GM10266 (cell line): ENCODE measurements around the gene ATG5.

ENCODE experiments used
- DNase-seq: peaks from one replicate; pipeline ENCODE4 v3.0.0; 2012; ENCODE audit errors: extremely low spot score
- TF ChIP-seq, protein P1 (sequence below): IDR thresholded peaks from 2 replicates; pipeline ENCODE4 v1.5.1; 2012; ENCODE audit warnings: mild to moderate bottlenecking, low read depth; ENCODE audit not compliant: control insufficient read depth, insufficient read depth; ENCODE audit errors: missing control alignments

The ATG5 gene

DNA sequence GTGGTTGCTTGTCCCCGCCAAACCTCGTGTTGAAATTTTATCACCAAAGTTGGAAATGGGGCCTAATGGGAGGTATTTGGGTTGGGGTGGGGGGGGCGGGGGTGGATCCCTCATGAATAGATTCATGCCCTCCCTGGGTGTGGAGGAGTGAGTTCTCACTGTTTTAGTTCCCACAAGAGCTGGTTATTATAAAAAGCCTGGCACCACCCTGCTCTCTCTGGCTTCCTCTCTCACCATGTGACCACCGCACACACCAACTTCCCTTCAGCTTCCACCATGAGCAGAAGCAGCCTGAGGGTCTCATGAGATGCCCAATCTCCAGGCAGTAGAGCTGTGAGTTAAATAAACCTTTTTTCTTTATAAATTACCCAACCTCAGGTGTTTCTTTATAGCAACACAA is 128.1 kb downstream of the ATG5 start:
- TF ChIP-seq, protein P1, sequence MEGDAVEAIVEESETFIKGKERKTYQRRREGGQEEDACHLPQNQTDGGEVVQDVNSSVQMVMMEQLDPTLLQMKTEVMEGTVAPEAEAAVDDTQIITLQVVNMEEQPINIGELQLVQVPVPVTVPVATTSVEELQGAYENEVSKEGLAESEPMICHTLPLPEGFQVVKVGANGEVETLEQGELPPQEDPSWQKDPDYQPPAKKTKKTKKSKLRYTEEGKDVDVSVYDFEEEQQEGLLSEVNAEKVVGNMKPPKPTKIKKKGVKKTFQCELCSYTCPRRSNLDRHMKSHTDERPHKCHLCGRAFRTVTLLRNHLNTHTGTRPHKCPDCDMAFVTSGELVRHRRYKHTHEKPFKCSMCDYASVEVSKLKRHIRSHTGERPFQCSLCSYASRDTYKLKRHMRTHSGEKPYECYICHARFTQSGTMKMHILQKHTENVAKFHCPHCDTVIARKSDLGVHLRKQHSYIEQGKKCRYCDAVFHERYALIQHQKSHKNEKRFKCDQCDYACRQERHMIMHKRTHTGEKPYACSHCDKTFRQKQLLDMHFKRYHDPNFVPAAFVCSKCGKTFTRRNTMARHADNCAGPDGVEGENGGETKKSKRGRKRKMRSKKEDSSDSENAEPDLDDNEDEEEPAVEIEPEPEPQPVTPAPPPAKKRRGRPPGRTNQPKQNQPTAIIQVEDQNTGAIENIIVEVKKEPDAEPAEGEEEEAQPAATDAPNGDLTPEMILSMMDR: no peak
- DNase-seq: no peak

DNA sequence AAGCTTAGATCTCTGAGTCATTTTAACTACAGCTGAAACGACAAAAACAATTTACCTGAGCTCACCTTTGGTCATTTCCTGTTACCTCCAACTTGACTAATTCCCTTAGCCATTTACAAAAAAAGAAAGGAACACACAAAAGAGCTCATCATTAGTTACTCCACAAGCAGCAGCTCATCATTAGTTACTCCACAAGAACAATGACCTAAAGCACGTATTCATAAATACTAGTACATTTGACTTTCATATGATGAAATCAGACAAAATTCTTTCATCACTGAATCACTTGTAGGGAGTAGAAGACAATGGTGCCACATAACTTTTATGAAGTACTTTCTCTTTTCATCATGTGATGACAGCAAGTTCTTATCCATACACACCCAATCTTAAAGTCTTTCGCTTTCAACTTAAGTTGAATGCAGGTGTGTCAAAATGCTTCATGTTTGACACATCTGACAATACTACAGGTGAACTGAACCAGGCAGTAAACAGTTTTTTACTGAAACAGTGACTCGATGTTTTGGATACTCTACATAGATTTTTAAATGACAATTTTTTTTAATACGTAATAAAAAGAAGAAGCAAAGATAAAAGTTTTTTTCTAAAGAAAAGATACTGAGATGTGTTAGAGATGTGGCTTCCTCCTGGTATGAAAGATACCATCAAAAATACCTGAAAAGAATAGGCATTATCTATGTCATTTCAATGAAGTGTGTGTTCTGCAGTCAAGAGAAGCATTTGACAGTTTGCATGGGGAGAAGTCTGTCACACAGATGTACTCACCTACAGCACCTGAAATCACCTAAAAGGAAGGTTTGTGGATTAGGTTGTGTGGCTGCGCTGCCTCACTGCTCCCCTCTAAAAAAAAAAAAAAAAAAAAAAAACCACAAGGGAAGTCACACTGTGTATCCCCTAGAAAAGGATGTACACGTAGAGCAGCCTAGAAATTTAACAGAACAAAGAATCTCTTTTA is 130.3 kb downstream of the ATG5 start:
- no peak for DNase-seq
- TF ChIP-seq, protein P1: no peak

DNA sequence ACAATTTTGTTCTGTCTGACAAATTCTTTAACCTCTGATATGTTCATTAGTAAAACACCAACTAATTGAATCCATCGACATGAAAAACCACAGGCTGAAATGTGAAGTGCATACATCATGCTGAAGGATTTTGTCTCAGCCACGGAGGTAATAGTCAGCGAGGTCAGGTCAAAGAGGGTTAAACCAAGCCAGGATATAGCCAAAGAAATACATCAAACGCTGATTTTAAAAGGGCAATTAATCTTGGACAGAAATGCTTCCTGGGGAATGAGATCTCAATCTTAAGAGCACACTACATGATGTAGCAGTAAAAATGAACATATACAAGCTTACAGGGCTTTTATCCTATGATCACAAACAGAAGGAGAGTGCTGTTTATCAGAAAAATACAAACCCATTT is 132.7 kb downstream of the ATG5 start:
- no peak for DNase-seq

DNA sequence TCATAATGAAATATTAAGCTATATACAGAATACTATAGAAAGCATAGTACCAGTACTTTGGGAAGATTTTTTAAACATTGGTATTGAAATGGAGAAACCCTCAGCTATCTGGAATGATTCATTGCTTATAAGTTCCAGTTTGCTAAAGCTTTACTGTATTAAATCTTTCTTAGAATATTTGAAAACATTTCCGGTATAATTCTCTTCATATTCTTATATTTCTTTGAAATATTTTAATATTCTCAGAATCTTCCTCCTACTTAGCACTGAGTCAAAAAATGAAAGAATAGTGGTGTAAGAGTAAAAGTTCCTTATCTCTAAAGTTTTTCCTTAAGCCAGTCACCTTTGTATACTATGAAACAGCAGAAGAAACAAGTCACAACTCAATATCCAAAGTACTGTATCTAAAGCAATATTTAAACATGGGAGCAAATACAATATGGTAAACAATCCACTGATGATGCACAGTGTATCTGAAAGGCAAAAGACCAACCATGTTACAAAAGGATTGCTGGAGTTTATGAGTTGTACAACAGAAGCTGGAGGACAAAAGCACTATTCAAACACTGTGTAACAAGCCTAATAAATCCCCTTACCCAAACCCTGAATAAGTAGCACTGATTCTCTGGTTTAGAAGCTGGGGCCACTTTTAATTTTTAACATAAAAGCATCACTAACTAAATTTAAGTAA is 137.3 kb downstream of the ATG5 start:
- no peak for DNase-seq

More for the DNA sequence above, 132.7 kb downstream of the ATG5 start:
- TF ChIP-seq, protein P1: no peak

DNA sequence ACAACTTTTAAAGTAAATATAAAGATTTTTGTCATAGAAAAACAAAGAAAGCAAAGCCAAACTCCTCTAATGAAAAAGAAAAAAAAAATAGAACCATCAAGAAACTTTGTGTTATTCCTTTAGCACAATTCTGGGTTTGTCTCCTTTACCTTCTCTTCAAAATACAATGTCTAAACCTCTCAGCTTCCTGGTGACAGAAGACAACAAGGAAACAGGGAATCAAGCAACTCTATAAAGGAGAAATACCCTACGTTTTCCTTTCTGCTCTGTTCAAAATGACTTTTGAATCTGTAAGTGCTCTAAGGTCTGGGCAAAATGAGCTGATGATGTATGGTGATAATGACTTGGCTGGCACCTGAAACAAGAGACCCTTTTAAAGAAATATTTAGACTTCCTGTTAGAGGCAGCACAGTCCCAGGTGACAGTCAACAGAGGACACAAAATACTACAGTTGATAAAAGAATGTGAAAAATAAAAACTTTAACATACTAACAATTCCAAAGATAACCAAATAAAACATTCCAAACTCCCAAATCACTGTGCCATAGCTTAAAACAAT is 138.1 kb downstream of the ATG5 start:
- TF ChIP-seq, protein P1: no peak
- DNase-seq: no peak

More for the DNA sequence above, 137.3 kb downstream of the ATG5 start:
- TF ChIP-seq, protein P1: no peak

DNA sequence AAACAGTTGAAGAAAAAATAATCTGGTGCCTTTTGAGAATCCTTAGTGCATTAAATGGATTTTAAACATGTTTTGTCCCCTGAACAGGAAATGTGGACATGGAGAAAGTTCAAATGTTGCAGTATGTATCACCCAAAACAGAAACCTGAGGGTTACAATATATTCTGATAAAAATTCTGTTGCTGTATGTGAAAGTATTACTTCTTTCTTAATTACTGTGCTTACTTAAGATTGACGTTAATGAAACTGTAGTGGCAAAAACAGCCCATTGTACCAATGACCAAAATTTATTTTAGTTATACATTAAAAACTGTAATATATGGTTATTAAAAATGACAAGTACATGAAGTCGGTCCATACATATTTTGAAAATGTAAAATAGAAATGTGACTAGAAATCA is 138.8 kb downstream of the ATG5 start:
- DNase-seq: no peak
- TF ChIP-seq, protein P1: no peak
